Natural killer cell (primary cell): ENCODE results near the gene QARS1. TPM values are rescaled to one million over a fixed set of nuclear protein-coding genes. Genes with fewer than 3 reads are reported as not detected.
A peak's percentile ranks its signal among the peaks of the same experiment; 100 is the strongest.

Source experiments
- ATAC-seq, 3 donors: fragments of 150-1000 bp in 2 of 3; fragments of 200-7000 bp in 1 of 3; cut with Tn5 transposase; 1 replicate in 1 of 3; 2 replicates in 2 of 3; pipeline ENCODE4 v1.10.0; 2021; ENCODE audit warnings: mild to moderate bottlenecking in 2 of 3, moderate library complexity in 2 of 3
- DNase-seq, 2 donors: peaks; one replicate each; pipeline versions ENCODE4 v3.0.0 to v3.0.0-alpha.2; 2013 to 2021; ENCODE audit warnings: mixed read lengths in 1 of 2
- H3K27ac ChIP-seq: one replicate; pipeline ENCODE4 v1.5.1; 2013; ENCODE audit warnings: mild to moderate bottlenecking, low read length
- H3K27me3 ChIP-seq: one replicate; pipeline ENCODE4 v1.6.1; 2013; ENCODE audit warnings: low read length; ENCODE audit not compliant: control insufficient read depth, insufficient read depth
- H3K36me3 ChIP-seq: one replicate; pipeline ENCODE4 v1.6.1; 2013; ENCODE audit warnings: low read length; ENCODE audit not compliant: control insufficient read depth, insufficient read depth
- H3K4me1 ChIP-seq: one replicate; pipeline ENCODE4 v1.6.1; 2013; ENCODE audit warnings: low read length; ENCODE audit not compliant: control insufficient read depth, insufficient read depth
- H3K4me3 ChIP-seq: one replicate; pipeline ENCODE4 v1.5.1; 2013; ENCODE audit warnings: low read length
- H3K9me3 ChIP-seq: one replicate; pipeline ENCODE4 v1.6.1; 2013; ENCODE audit warnings: low read length; ENCODE audit not compliant: control insufficient read depth, insufficient read depth
- H3K27ac Mint-ChIP-seq, 2 donors: one replicate each; pipeline ENCODE4 v1.8.0; 2022; ENCODE audit warnings: mild to moderate bottlenecking in 2 of 2, mixed read lengths in 2 of 2, moderate library complexity in 1 of 2
- H3K27me3 Mint-ChIP-seq, 2 donors: one replicate each; pipeline ENCODE4 v1.8.0; 2022; ENCODE audit warnings: low read depth in 2 of 2, mixed read lengths in 2 of 2
- H3K36me3 Mint-ChIP-seq: one replicate; pipeline ENCODE4 v1.8.0; 2022; ENCODE audit warnings: mixed read lengths
- H3K4me1 Mint-ChIP-seq, 2 donors: one replicate each; pipeline ENCODE4 v1.8.0; 2022; ENCODE audit warnings: mixed read lengths in 2 of 2
- H3K4me3 Mint-ChIP-seq: one replicate; pipeline ENCODE4 v1.8.0; 2022; ENCODE audit warnings: mild to moderate bottlenecking, moderate library complexity, mixed read lengths
- H3K9me3 Mint-ChIP-seq, 2 donors: one replicate each; pipeline ENCODE4 v1.8.0; 2022; ENCODE audit warnings: mixed read lengths in 2 of 2
- WGBS: methylation state at CpG from one replicate; pipeline ENCODE4 v1.1.7; 2013; ENCODE audit warnings: missing lambda C conversion rate; ENCODE audit not compliant: insufficient coverage; 5-methylcytosine and 5-hydroxymethylcytosine counted together
- intact Hi-C: fragments of 100-400 bp; cut with micrococcal nuclease; formaldehyde crosslinking; loops from one replicate; pipeline ENCODE4 v1.14.2; 2022
- total RNA-seq, 4 donors: library from RNA; stranded (reverse); fragments of 120-200 nt in 1 of 4; gene quantifications; one replicate each; pipeline versions ENCODE4 v1.2.3 to v1.2.4, GENCODE V29; 2013 to 2022
- TF ChIP-seq, protein P1 (sequence below): fragments of 200-600 bp; IDR thresholded peaks from one replicate; pipeline ENCODE4 v1.8.0; 2022; ENCODE audit warnings: antibody characterized with exemption

The QARS1 gene
- total RNA-seq, 3 donors from 2014 or later (not counting 1 experiment from before 2014, with no cell fraction given): 250 to 280 (median 258) TPM

DNA sequence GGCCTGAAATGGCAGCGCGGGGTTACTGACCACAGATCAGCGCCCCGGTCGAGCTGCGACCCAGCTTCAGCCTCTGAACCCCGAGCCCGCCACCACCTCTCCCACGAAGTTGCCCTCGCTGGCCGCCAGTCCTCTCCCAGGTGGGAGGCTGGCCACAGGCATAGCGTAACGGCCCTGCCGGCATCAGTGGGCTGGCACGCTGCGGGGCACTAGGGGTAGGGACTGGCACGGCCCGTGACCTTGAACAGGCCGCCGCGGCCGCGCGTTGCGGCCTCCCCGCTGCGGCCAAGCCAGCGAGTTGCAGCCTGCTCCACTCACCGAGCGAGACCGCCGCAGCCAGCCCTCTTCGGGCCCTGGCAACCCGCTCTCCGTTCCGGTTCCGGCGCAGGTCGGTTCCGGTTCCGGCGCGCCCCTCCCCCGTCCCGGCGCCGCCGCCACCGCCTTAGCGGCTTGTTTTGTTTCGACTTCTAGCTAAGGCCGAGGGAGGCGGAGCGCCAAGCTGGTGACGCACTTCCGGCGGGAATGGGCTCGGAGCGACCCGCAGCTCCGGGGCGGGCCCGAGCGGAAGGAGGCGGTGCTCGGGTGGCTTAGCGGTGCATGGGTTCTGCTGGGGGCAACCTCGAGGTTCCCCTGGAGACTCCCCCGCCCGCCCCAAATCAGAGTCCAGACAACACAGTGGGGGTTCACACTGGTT, 16.0 kb upstream of the QARS1 start, which contains the start of gene USP19:
Gene USP19 (minus strand): TSS at position 386 of the 694 bp plus-strand sequence. CDS start 1,678 bp downstream, outside the sequence.
- Mint-ChIP-seq H3K36me3 (no peaks in the 10 kb centered on the region), H3K4me3 (peak within 1 kb of the TSS; percentile 77), H3K27me3 (no peaks in the 10 kb centered on the region), H3K4me1 (peaks cover 5 to 12% of the 10 kb centered on the region in 2 donors), H3K9me3 (no peaks in the 10 kb centered on the region), H3K27ac (peak within 1 kb of the TSS; percentile 81 to 87)
- Histone ChIP-seq H3K36me3 (peaks cover 26% of the 10 kb centered on the region), H3K27ac (peak within 1 kb of the TSS; percentile 95), H3K4me1 (peaks cover 24% of the 10 kb centered on the region), H3K4me3 (peak within 1 kb of the TSS; percentile 85), H3K27me3 (no peaks in the 10 kb centered on the region), H3K9me3 (no peaks in the 10 kb centered on the region)
- TF ChIP-seq, protein P1, sequence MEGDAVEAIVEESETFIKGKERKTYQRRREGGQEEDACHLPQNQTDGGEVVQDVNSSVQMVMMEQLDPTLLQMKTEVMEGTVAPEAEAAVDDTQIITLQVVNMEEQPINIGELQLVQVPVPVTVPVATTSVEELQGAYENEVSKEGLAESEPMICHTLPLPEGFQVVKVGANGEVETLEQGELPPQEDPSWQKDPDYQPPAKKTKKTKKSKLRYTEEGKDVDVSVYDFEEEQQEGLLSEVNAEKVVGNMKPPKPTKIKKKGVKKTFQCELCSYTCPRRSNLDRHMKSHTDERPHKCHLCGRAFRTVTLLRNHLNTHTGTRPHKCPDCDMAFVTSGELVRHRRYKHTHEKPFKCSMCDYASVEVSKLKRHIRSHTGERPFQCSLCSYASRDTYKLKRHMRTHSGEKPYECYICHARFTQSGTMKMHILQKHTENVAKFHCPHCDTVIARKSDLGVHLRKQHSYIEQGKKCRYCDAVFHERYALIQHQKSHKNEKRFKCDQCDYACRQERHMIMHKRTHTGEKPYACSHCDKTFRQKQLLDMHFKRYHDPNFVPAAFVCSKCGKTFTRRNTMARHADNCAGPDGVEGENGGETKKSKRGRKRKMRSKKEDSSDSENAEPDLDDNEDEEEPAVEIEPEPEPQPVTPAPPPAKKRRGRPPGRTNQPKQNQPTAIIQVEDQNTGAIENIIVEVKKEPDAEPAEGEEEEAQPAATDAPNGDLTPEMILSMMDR: no peak
- peak; percentile 93 to 94 (median 93) for ATAC-seq
- peak; percentile 91 to 98 for DNase-seq
- intact Hi-C loops: loop anchor here (1.0 kb wide), 2 partner anchors 16 to 26 kb away; partner anchors contain the start of genes QARS1 and QRICH1
- under 1% methylated on average over 70 of the region's 70 CpGs for WGBS

- Histone ChIP-seq H3K4me1 (peaks cover 24% of the 10 kb centered on the region), H3K27ac (peak overlapping the region; percentile 95), H3K4me3 (peak overlapping the region; percentile 85), H3K27me3 (no peaks in the 10 kb centered on the region), H3K36me3 (peaks cover 31% of the 10 kb centered on the region), H3K9me3 (no peaks in the 10 kb centered on the region)
- ATAC-seq: peak in 1 of 3 donors; percentile 6
- no peaks in the 10 kb centered on the region for H3K36me3 Mint-ChIP-seq
- no peaks in the 10 kb centered on the region for H3K27me3 Mint-ChIP-seq
- peaks cover 5 to 12% of the 10 kb centered on the region in 2 donors for H3K4me1 Mint-ChIP-seq
- H3K9me3 Mint-ChIP-seq: no peaks in the 10 kb centered on the region
- 0% methylated on average over 9 of the region's 9 CpGs for WGBS
- TF ChIP-seq, protein P1: no peak
- intact Hi-C loops: loop anchor here (1.0 kb wide), 2 partner anchors 16 to 26 kb away; partner anchors contain the start of genes QARS1 and QRICH1
- H3K27ac Mint-ChIP-seq: peak overlapping the region; percentile 81 to 87
- peak overlapping the region; percentile 77 for H3K4me3 Mint-ChIP-seq
- peak in 1 of 2 donors; percentile 39 for DNase-seq
These were observed 15.5 kb upstream of the QARS1 start for GRCh38 chr3:49120096-49120437.

DNA sequence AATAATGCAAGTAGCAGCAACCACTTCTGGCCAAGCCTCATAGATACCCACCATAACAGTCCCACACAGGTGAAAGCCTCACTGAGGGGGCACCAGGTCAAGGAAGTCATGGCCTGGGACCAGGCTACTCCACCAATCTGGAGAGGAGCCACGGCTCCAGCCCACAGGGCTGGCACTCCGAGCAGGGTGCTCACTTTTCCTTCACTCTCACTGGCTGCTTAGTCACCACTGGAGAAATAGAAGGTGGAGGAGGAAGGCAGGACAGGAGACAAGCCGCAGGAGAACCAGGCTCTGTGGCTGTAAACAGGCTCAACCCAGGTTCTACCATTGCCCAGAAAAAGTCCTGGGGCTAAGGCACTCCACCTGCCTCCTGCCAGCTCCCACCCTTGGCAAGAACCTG, 14.9 kb upstream of the QARS1 start:
- H3K4me1 Mint-ChIP-seq: peaks cover 5 to 12% of the 10 kb centered on the region in 2 donors
- Histone ChIP-seq H3K27ac (peak overlapping the region; percentile 95), H3K27me3 (no peaks in the 10 kb centered on the region), H3K36me3 (peaks cover 37% of the 10 kb centered on the region), H3K9me3 (no peaks in the 10 kb centered on the region), H3K4me1 (peaks cover 24% of the 10 kb centered on the region), H3K4me3 (no peak overlapping the region)
- WGBS: 86% methylated on average over 1 of the region's 3 CpGs
- ATAC-seq: no peak
- H3K9me3 Mint-ChIP-seq: no peaks in the 10 kb centered on the region
- no peaks in the 10 kb centered on the region for H3K36me3 Mint-ChIP-seq
- no peak for DNase-seq
- peak overlapping the region; percentile 77 for H3K4me3 Mint-ChIP-seq
- TF ChIP-seq, protein P1: no peak
- peak overlapping the region; percentile 81 to 87 for H3K27ac Mint-ChIP-seq
- intact Hi-C loops: no loop called here
- no peaks in the 10 kb centered on the region for H3K27me3 Mint-ChIP-seq
